ENCODE results near the gene AARSD1.
"Not testable (repeated sequence)": the region's sequence is repeated elsewhere in the genome, so short reads cannot be mapped to it uniquely, and the experiment has no call there.

AARSD1 gene

DNA sequence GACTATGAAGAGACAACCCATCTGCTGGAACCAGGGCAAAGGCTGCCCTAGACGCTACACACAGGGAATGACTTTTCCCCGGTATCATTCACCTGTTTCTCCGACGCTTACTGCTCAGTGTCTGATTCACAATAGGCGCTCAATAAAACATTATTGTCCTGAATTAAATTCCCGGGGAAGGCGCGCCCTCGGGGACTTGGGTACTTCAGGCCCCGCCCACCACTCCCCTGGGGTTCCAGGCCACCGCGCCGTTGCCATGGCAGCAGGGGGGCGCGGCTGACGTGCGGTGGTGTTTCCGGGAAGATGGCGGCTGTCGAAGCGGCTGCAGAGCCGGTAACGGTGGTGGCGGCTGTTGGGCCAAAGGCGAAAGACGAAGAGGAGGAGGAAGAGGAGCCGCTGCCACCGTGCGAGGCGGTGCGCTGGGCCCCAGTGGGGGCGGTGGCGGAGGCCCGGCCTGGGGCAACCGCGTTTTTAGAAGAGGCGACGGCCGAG is 16.1 kb upstream of the AARSD1 start, which contains the start of gene RUNDC1:
RUNDC1 (plus strand) TSS at position 292 of the 492 bp plus-strand sequence; CDS start at position 304, 12 bp downstream.
- DNase-seq, result peak; percentile 32

DNA sequence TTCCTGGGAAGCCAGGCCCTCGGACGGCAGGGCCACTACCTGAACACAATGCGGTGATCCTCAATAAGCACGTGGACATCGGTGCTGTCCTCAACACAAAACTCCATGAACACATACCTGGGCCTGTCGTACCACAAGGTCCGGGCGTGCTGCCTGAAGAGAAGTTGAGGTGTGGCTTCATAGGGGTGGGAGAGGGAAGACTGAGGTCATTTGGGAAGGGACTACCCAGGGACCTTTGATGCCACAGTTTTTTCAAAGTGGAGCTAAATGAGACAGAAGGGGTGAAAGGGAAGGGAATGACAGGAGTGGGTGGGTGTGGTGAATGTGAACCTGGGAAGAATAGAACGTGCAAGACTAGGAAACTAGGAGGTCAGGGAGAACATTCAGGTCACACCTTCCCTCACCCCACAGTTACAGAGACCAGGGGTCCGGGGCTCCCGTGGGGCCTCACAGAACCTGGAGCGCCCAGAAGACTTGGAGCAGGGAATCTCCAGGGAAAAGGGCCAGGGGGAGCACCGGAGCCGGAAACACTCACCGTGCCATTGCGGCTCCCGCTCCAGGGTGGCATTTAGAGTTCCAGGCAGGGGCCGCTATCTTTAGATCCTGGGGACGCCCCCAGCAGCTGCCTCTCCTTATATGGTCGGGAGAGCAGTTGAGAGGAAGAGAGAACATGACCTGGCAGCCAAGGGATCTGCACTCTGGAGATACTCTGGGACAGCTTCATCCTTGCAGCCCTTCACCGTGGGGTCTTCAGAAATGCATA is 15.4 kb upstream of the AARSD1 start, which contains the start of gene PTGES3L:
PTGES3L (minus strand) TSS at position 570 of the 763 bp plus-strand sequence; CDS start at position 543, 27 bp downstream.
- peak; percentile 32 for DNase-seq

DNA sequence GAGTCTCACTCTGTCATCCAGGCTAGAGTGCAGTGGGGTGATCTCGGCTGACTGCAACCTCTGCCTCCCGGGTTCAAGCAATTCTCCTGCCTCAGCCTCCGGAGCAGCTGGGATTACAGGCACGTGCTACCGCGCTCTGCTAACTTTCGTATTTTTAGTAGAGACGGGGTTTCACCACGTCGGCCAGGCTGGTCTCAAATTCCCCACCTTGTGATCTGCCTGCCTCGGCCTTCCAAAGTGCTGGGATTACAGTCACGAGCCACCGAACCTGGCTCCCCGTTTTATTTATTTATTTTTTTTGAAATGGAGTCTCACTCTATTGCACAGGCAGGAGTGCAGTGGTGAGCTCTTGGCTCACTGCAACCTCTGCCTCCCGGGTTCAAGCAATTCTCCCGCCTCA is 11.4 kb upstream of the AARSD1 start:
- not testable (repeated sequence) for DNase-seq

DNA sequence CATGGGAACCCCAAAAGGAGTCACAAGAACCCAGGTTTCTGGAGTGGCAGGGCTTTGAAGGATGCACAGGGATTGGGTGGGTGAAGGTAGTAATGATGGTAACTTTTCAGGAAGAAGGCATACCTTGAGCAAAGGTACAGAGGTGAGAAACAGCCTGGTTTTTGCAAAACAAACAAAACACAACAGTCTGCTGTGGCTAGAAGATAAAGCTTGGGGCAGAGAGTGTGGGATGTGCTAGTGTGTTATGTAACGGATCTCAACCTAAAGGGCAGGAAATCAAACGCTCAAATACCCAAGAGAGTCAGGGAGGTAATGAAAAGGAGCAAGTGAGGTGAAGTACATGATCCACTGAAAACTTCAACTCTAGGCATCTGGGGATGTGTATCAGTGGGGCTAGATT is 11.0 kb upstream of the AARSD1 start:
- no peak for DNase-seq

DNA sequence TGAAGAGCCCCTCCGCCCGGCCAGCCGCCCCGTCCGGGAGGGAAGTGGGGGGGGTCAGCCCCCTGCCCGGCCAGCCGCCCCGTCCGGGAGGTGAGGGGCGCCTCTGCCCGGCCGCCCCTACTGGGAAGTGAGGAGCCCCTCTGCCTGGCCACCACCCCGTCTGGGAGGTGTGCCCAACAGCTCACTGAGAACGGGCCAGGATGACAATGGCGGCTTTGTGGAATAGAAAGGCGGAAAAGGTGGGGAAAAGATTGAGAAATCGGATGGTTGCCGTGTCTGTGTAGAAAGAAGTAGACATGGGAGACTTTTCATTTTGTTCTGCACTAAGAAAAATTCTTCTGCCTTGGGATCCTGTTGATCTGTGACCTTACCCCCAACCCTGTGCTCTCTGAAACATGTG is 9.1 kb upstream of the AARSD1 start:
- DNase-seq, result not testable (repeated sequence)

DNA sequence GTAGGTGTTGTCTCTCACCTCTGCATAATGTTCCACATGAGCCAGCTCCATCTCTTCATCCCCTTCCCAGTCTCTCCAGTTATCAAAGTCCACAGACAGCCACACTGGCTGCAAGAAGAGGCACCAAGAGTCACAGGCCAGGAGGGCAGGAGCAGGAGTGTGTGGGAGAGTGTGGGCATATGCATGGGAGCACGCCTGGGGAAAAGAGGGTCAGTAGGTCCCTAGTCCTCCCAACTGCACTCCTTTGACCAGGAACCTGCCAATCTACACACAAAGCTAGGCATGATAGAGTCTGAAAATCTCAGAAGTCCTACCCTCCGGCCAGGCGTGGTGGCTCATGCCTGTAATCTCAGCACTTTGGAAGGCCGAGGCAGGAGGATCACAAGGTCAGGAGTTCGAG is 7.3 kb upstream of the AARSD1 start:
- no peak for DNase-seq

DNA sequence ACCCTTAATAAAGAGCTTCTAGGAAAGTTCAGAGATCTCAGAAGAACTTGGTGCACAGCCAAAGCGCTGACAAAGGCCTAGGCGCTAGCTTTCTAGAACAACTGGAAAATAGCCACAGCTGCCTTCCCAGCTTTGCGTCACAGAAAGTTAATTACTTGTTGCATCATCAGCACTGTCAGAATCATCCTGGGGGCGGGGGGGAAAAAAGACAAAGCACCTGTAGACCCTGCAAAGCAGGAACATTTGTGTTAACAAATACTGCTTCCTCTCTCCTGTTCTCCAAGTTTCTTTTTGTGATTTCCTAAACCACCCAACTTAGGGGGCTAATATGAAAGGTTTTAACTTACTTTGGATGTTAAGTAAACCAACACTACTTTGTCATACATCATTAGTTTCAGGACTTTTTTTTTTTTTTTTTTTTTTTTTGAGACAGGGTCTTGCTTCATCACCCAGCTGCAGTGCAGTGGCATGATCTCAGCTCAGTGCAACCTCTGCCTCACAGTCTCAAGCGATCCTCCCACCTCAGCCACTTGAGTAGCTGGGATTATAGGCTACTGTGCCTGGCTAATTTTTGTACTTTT is 4.8 kb upstream of the AARSD1 start:
- DNase-seq, result no peak

DNA sequence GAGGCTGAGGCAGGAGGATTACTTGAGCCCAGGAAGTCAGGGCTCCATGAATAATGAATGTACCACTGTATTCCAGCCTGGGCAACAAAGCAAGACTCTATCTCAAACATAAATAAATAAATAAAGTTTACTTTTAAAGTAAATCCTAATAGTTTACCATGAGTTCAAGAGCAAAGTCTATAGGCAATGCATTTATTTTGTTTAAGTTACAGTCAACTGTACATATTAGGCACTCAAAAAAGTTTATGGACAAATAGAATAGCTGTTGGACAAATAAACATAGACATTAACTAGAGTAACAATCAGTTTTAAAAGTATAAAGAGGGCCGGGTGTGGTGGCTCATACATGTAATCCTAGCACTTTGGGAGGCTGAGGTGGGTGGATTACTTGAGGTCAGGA is 3.7 kb upstream of the AARSD1 start:
- DNase-seq, result no peak

DNA sequence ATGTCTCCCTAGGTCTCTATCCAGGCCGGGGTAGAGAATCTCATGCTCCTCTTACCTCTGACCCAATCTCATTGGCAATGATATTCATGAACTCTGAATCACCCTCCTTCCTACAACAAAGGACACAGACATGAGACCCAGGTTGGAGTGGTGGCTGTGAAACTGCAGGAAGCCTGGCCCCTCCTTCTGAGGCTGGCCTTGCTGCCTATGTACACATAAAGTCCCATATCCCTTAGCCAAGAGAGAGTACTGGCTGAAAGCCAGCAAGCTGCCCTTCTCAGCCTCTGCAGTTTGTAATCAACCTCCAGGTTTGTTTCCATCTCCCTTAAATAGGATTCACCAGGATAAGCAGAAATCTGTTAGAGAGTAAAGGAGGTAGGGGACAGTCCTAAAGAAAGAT is 10.6 kb downstream of the AARSD1 start:
- no peak for DNase-seq

DNA sequence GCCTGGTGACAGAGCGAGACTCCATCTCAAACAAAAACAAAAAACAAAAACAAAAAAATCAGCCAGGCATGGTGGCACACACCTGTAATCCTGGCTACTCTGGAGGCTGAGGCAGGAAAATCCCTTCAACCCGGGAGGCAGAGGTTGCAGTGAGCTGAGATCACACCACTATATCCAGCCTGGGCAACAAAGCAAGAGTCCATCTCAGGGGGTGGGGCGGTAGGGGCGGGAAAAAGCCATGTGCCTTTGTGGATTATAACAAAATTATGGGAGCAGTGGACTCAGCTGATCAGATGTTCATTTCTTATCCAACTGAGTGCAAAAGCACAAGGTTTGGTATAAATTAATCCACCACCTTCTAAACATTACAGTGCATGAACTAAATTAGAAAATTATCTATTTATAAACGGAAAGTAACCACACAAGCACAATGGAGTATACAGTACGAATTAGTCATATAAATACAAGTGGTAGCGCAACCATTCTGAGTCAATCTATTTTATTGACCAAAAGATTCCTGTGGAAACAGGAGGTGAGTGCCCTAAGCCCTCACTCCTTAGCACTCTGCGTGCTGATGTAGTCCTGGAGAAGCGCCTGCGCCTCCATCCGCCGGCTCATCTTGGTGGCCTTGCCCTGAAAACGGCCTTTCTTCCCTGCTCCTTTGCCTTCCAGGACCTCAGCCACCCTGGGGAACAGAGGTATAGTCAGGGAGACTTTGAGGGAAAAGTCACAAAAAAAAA is 14.0 kb downstream of the AARSD1 start:
- DNase-seq, result no peak

DNA sequence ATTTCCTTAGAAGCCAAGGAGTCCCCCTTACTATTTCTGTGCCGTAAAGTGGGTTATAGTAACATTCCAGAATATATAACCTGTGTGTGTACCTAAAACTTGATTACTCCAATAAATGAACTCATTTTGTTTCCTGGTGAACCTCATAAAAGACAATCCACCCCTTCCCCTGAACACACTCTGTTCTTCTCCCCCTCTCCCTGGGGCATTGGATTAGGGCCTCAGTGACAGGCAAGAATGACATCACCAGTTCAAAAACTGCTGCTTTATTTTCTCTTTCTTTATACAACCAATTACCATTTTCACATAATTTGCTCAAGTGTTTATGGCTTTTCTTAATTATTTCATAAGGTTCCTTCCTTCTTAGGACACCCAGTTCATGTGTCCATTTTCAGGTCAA is 17.4 kb downstream of the AARSD1 start:
- no peak for DNase-seq

DNA sequence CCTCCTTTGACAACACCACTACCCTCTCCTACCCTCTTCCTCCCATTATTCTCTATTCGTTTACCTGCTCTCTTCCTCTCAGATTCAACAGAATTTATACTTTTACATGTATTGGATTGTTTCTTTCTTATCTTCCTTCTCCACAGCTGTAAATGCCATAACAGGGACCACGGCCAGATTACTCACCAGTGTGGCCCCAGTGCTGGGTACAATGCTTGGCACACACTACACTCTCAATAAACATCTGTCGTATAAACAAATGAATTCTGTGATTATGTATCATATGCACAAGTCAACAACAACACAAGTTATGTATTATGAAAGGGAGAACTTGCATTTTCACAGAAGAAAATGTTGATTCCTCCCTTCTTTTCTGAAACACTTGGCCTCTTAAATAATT is 20.0 kb downstream of the AARSD1 start:
- no peak for DNase-seq

DNA sequence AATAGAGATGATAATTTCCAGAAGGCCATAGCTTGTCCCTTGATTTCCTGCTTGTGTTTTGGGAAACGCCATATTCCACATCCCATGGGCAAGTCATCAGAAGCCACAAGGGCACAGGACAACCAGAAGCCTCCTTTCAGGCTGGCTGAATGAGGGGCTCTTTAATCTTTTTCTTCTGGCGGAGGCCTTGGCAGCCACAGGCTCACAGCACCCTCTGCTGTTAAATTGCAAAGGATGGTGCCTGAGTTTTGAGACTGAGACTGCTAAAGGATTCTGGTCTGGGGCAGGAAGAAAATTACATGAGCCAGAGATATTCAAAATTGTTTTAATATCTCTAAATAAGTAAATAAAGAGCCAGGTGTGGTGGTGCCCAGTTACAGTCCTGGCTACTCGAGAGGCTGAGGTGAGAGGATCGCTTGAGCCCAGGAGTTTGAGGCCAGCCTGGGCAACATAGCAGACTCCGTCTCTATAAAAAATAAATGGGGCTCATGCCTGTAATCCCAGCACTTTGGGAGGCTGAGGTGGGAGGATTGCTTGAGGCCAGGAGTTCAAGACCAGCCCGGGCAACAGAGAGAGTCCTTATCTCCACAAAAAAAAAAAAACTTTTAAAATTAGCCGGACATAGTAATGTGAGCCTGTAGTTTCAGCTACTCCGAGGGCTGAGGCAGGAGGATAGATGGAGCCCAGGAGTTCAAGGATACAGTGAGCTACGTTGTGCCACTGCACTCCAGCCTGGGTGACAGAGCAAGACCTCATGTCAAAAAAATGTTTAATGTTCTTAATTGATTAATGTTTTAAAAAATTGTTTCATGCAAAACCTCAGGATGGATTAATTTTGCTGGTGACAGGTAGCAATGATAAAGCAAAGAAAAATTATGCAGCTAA is 26.3 kb downstream of the AARSD1 start:
- DNase-seq, result peak; percentile 19

DNA sequence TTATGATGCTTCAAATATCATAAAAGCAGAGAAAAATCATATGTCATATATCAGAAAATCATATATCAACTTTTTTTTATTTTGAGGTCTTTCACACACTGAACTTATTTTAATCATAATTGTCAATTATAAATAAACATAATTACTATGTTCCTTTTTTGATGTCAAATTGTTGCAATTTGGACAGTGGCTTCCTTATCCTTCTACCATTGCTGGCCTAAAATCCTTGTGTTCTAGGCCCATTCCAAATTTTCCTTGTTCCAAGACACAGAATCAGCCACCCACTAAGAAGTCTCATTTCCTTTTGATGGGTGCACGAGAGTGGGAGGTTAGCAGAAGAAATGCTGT is 34.8 kb downstream of the AARSD1 start:
- no peak for DNase-seq

DNA sequence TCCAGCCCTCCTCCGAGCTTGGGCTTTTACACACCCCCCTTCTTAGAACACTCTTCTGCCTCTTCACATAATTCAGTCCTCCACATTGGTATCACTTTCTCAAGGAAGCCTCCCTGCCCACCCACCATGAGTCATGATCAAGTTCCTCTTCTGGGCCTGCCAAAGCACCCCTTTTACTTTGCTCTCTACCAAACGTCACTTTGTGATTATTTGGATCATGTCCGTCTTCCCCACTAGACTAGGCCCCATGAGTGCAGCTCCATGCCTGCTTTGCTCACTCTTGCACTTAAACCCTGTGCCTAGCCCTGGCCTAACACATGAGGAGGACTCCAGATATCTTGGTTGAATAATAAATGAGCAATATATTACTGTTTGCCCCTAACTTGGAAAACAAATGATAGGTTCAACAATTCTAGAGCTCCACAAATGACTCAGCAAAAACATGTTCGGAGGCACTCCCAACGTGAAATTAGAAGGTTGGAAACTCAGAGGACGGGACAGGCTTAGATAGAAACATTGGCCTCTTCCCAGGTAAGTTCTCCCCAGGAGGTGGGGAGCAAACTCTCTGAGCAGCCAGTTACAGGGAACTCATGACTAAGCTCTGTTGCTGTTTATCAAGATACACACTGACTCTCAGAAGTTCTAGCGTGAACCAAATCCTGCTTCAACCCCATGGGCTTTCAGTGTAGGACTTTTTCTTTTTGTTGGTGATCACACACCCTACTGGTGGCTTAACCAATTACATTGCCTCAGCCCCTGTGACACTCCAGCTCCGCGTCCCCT is 35.3 kb downstream of the AARSD1 start:
- DNase-seq, result peak; percentile 19

DNA sequence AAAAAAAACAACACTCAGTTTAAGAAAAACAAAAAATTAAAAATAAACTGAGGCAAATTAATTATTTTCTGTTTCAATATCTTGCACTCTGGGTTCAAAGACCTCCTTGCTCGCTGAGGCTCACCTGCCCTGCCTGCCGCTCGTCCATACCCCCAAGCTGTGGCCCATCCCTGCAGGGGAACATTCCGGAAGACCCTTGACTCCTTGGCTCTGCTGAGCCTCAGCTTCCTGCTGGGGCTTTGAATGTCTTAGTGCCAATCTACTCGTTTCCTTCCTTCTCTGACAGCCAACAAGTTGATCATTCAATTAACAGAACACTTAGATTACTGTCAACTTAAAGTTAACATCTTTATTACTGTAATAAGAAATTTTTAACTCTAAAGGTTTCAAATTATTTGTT is 39.4 kb downstream of the AARSD1 start:
- no peak for DNase-seq

DNA sequence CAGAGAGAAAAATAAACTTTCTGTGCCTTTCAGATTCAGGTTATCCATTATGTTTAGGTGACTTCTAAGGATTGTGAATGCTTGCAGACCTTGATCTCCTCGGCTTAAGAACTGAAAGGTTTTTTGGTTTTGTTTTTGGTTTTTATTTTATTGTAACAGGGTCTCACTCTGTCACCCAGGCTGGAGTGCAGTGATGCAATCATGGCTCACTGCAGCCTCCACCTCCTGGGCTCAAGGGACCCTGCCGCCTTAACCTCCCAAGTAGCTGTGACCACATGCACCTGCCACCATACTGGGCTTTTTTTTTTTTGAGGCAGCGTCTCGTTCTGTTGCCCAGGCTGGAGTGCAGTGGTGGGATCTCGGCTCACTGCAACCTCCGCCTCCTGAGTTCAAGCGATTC is 40.8 kb downstream of the AARSD1 start:
- DNase-seq, result not testable (repeated sequence)

DNA sequence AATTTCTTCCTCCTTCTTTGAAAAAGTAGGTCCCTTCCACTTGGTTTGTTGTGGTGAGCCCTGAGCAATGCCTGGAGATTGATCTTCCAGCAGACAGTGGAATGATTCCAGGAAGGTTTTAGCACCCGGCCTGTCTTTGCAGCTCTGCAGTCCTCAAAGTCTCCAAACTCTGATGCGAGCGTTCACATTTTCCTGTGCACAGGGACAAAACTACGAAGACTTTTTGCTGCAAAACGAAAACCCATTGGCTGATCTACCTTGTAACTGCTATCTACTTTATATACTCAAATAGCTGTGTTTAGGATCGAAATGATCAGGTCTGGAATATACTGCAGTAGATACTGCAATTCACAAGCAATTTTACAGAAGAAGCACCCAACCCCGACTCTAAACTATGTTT is 42.0 kb downstream of the AARSD1 start:
- DNase-seq, result no peak

DNA sequence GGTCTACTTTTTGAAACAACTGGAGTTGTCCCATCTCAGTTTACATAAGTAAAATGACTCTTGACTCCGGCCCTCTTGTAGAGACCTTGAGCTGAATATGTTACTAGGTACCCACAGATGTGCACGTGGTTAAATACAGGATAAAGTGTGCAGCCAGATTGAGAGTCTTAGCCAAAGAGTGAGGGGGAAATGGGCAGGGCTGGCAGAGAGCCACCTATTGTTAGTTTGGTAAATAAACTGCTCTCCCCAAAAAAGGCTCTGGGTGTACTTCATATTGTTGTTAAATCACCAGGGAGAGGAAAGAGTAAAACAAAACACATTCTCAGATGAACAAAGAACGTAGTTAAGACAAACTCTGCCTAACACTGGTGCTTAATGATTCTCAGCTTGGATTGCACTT is 43.3 kb downstream of the AARSD1 start:
- DNase-seq, result no peak

DNA sequence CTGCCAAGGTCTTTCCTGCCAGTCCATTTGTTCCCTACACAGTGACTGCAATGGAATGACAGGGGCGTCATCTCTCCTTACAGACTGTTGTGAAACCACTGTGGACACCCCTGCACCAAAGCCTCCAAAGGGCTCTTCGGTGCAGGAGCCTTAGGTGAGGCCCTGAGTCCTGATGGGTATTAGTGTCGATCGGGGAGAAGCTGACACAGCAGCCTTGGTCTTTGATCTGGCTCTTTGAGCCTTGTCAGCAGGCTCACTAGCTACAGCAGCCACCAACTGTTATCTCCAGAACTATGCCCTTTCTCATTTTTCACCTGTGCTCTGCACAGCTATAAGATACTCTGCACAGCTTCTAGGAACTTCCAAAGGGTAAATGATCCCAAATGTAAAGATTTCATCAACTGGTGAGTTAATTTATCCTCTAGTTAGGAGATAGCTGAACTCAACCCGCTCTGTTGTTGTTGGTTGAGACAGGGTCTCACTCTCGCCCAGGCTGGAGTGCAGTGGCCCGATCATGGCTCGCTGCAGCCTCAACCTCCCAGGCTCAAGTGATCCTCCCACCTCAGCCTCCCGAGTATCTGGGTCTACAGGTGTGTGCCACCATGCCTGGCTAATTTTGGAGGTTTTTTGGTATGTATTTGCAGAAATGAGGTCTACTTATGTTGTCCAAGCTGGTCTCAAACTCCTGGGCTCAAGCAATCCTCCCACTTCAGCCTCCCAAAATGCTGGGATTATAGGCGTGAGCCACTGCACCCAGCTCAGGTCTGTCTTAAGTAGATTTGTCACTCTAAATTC is 44.0 kb downstream of the AARSD1 start:
- DNase-seq, result no peak

DNA sequence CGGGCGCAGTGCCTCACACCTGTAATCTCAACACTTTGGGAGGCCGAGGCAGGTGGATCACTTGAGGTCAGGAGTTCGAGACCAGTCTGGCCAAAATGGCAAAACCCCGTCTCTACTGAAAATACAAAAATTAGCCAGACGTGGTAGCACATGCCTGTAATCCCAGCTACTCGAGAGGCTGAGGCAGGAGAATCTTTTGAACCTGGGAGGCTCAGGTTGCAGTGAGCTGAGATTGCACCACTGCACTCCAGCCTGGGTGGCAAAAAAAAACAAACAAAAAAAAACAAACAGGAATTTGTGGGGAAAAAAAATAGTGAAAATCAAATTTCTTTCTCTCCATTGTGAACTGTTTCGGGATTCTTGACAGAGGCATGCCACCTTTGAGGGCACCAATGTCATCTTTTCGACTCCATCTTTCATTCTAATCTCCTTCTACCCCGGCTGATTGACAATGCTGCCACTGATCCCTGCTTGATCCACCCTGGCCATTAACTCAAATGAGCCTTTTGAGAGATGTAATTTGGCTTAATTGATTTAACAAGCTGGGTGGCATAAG is 44.7 kb downstream of the AARSD1 start:
- DNase-seq, result not testable (repeated sequence)

All from NCI-H1417 treated with DMSO at 0.1 percent for 48 hours (cell line).